ENCODE data around the gene STX19.

- TF ChIP-seq CTCF (IDR thresholded peaks at IDR 0.05) (peak in 2 of 3 donors; percentile 54 to 63), POLR2A (IDR thresholded peaks at IDR 0.05) (no peak)
Measured at GRCh38 chr3:94004301-94004910, 24.0 kb downstream of the STX19 start.

Data from breast epithelium (tissue), 3 donors.